HCT116 (cell line): Measurements from ENCODE around the gene SYNGR1.

Experiments
- ELF1 ChIP-seq: IDR thresholded peaks from 2 replicates; pipeline ENCODE4 v1.6.1; 2012; ENCODE audit warnings: low read depth, borderline replicate concordance
- EZH2 ChIP-seq: fragments of 200-600 bp; sonication (generic); IDR thresholded peaks from 2 replicates; pipeline ENCODE4 v1.6.1; 2017; ENCODE audit warnings: antibody characterized with exemption, mixed run types
- POLR2A ChIP-seq: IDR thresholded peaks from 2 replicates; pipeline ENCODE4 v1.7.0; 2011; ENCODE audit warnings: borderline replicate concordance; ENCODE audit not compliant: insufficient read depth, insufficient read length; ENCODE audit errors: extremely low read depth
- TF ChIP-seq, protein P1 (sequence below): IDR thresholded peaks from 2 replicates; pipeline ENCODE4 v1.6.1; 2012
- TF ChIP-seq, protein P2 (sequence below), 3 experiments: fragments of 200-600 bp in 1 of 3; sonication (generic) in 1 of 3; IDR thresholded peaks in 2 of 3; conservative IDR thresholded peaks in 1 of 3; 2 replicates each; pipeline ENCODE4 v1.5.1; 2012 to 2017; ENCODE audit warnings: low read depth in 2 of 3, low read length in 2 of 3, antibody characterized with exemption in 1 of 3, borderline replicate concordance in 1 of 3, control low read depth in 1 of 3, mild to moderate bottlenecking in 1 of 3, mixed read lengths in 1 of 3, mixed run types in 1 of 3, moderate library complexity in 1 of 3; ENCODE audit not compliant: insufficient read depth in 1 of 3

- TF ChIP-seq ELF1: no peak
- TF ChIP-seq, protein P1, sequence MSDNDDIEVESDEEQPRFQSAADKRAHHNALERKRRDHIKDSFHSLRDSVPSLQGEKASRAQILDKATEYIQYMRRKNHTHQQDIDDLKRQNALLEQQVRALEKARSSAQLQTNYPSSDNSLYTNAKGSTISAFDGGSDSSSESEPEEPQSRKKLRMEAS: no peak
- no peak for TF ChIP-seq EZH2
- TF ChIP-seq, protein P2, sequence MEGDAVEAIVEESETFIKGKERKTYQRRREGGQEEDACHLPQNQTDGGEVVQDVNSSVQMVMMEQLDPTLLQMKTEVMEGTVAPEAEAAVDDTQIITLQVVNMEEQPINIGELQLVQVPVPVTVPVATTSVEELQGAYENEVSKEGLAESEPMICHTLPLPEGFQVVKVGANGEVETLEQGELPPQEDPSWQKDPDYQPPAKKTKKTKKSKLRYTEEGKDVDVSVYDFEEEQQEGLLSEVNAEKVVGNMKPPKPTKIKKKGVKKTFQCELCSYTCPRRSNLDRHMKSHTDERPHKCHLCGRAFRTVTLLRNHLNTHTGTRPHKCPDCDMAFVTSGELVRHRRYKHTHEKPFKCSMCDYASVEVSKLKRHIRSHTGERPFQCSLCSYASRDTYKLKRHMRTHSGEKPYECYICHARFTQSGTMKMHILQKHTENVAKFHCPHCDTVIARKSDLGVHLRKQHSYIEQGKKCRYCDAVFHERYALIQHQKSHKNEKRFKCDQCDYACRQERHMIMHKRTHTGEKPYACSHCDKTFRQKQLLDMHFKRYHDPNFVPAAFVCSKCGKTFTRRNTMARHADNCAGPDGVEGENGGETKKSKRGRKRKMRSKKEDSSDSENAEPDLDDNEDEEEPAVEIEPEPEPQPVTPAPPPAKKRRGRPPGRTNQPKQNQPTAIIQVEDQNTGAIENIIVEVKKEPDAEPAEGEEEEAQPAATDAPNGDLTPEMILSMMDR (IDR thresholded peaks at IDR 0.05 in 2 of 3, conservative IDR thresholded peaks at IDR 0.05 in 1 of 3; ENCODE audit: borderline replicate concordance in 1 of 3, insufficient read depth in 1 of 3, low read depth in 2 of 3, low read length in 2 of 3): no peak
- TF ChIP-seq POLR2A: peak; percentile 99
These were observed 30.3 kb upstream of the SYNGR1 start, which contains the start of gene RPL3 for GRCh38 chr22:39319284-39320022.
